OCI-LY7 (cell line): ENCODE results near the gene JPH3. TPM values are rescaled to one million over a fixed set of nuclear protein-coding genes. Genes with fewer than 3 reads are reported as not detected.
A peak's percentile ranks its signal among the peaks of the same experiment; 100 is the strongest.

Experiments used
- Bru-seq: library from RNA; stranded (reverse); fragments of 400-500 nt; gene quantifications from one replicate; lab custom pipeline; 2021; lab: Mats Ljungman, UMichigan
- BruChase-seq, 2 experiments: library from RNA; stranded (reverse); fragments of 400-500 nt; gene quantifications; one replicate each; lab custom pipeline; 2021; lab: Mats Ljungman, UMichigan
- BruUV-seq: library from RNA; stranded (reverse); fragments of 400-500 nt; replicated peaks from 2 replicates; lab custom pipeline; 2021; lab: Mats Ljungman, UMichigan
- CTCF ChIA-PET: fragments of 300-600 bp; sonication (Branson Sonifier 250); formaldehyde crosslinking; loops from one replicate; lab custom pipeline; 2022; ENCODE audit warnings: antibody characterized with exemption; ENCODE audit not compliant: unreplicated experiment; lab: Charles Lee
- POLR2A ChIA-PET: fragments of 300-600 bp; sonication (Branson Sonifier 250); formaldehyde crosslinking; loops from one replicate; lab custom pipeline; 2022; ENCODE audit warnings: antibody characterized with exemption; lab: Charles Lee
- DNase-seq: peaks from one replicate; pipeline ENCODE4 v3.0.0-alpha.2; 2015; ENCODE audit warnings: low spot score
- H2AFZ ChIP-seq: fragments of 200-600 bp; sonication (generic), shearing (Covaris generic); 2 replicates; pipeline ENCODE4 v1.6.1; 2014; ENCODE audit warnings: mild to moderate bottlenecking, antibody characterized with exemption, low read length, moderate library complexity
- H3K27ac ChIP-seq: fragments of 200-600 bp; sonication (generic); 2 replicates; pipeline ENCODE4 v1.5.1; 2014; ENCODE audit warnings: mixed run types, low read depth, mild to moderate bottlenecking, moderate library complexity, low read length, inconsistent platforms; ENCODE audit not compliant: poor library complexity, severe bottlenecking
- H3K36me3 ChIP-seq: fragments of 200-600 bp; sonication (generic); 2 replicates; pipeline ENCODE4 v1.6.1; 2014; ENCODE audit warnings: mild to moderate bottlenecking, antibody characterized with exemption, low read length, moderate library complexity, mixed read lengths; ENCODE audit not compliant: insufficient read depth
- H3K4me1 ChIP-seq: fragments of 200-600 bp; sonication (generic); 2 replicates; pipeline ENCODE4 v1.5.1; 2014; ENCODE audit warnings: mild to moderate bottlenecking, low read length; ENCODE audit not compliant: insufficient read depth, poor library complexity, severe bottlenecking
- H3K4me2 ChIP-seq: fragments of 200-600 bp; sonication (generic); 2 replicates; pipeline ENCODE4 v1.6.1; 2014; ENCODE audit warnings: mild to moderate bottlenecking, low read length
- H3K4me3 ChIP-seq: fragments of 200-600 bp; sonication (generic); 2 replicates; pipeline ENCODE4 v1.5.1; 2014; ENCODE audit warnings: mild to moderate bottlenecking, low read depth, low read length; ENCODE audit not compliant: poor library complexity, severe bottlenecking
- H3K79me2 ChIP-seq: fragments of 200-600 bp; sonication (generic); 2 replicates; pipeline ENCODE4 v1.6.1; 2016; ENCODE audit warnings: low read depth, mild to moderate bottlenecking, low read length, moderate library complexity, mixed read lengths; ENCODE audit not compliant: insufficient read depth
- H3K9me2 ChIP-seq: fragments of 200-600 bp; sonication (generic); 2 replicates; pipeline ENCODE4 v1.6.1; 2016; ENCODE audit warnings: mild to moderate bottlenecking, low read length, mixed read lengths; ENCODE audit not compliant: insufficient read depth
- H3K9me3 ChIP-seq: fragments of 200-600 bp; sonication (generic); 2 replicates; pipeline ENCODE4 v1.6.1; 2014; ENCODE audit warnings: mild to moderate bottlenecking, mixed run types, low read length, mixed read lengths
- H4K20me1 ChIP-seq: fragments of 200-600 bp; sonication (generic); 2 replicates; pipeline ENCODE4 v1.6.1; 2014; ENCODE audit warnings: mild to moderate bottlenecking, antibody characterized with exemption, low read length, moderate library complexity, mixed read lengths; ENCODE audit not compliant: insufficient read depth
- CTCF ChIP-seq: fragments of 200-600 bp; sonication (generic); conservative IDR thresholded peaks from 2 replicates; pipeline ENCODE4 v1.5.1; 2014; ENCODE audit warnings: mild to moderate bottlenecking, antibody characterized with exemption, low read length, moderate library complexity, mixed read lengths
- EZH2phosphoT487 ChIP-seq: fragments of 200-600 bp; sonication (generic); IDR thresholded peaks from 2 replicates; pipeline ENCODE4 v1.6.1; 2018; ENCODE audit warnings: low read depth, borderline replicate concordance, mild to moderate bottlenecking, mixed run types, antibody characterized with exemption, low read length, moderate library complexity, mixed read lengths
- intact Hi-C: fragments of 100-400 bp; cut with micrococcal nuclease; formaldehyde crosslinking; loops from one replicate; pipeline ENCODE4 v1.10.0; 2022; ENCODE audit not compliant: unreplicated experiment
- long read RNA-seq: library from polyadenylated mRNA; stranded (forward); transcript quantifications from one replicate; pipeline ENCODE4 v2.0.0, GENCODE V29; 2022
- total RNA-seq, 2 experiments: library from RNA; depleted of rRNA in 1 of 2; stranded (reverse); fragments of >200 nt in 1 of 2; shearing (Covaris generic) in 1 of 2; gene quantifications; 2 replicates each; pipeline ENCODE4 v1.2.3, GENCODE V29; 2014 to 2022

Gene JPH3
- total RNA-seq (2014; rRNA removed; shearing (Covaris generic)) (not detected in 2 replicates), total RNA-seq (2022) (not detected in 2 replicates), Bru-seq, nascent RNA (not detected), BruChase-seq, experiment 1, labeled RNA remaining after a 6-hour chase (not detected), BruChase-seq, experiment 2, labeled RNA remaining after a 2-hour chase (percentile 3 among the genes with signal in this experiment)
- long read RNA-seq, partial matches to known transcripts = 0 of 1 reads
- long read RNA-seq, other reads (novel, unspliced or antisense) = 1 of 1 reads

GRCh38 chr16:87602001-87602775, at the start of gene JPH3:
Gene JPH3, plus strand, starts transcription at chr16:87602508. Its CDS starts 639 bp downstream, at chr16:87603147.
- Histone ChIP-seq H3K4me2 (no peak within 1 kb of the TSS), H3K4me3 (no peak within 1 kb of the TSS), H3K9me2 (no peaks in the 10 kb centered on the region), H3K36me3 (no peaks in the 10 kb centered on the region), H4K20me1 (no peaks in the 10 kb centered on the region), H3K4me1 (no peaks in the 10 kb centered on the region), H2AFZ (no peak within 1 kb of the TSS), H3K79me2 (no peaks in the 10 kb centered on the region), H3K27ac (no peak within 1 kb of the TSS), H3K9me3 (no peaks in the 10 kb centered on the region)
- intact Hi-C loops = no loop called here
- no peak for TF ChIP-seq EZH2phosphoT487
- no peak for TF ChIP-seq CTCF
- ChIA-PET CTCF (no interaction called here), POLR2A (no interaction called here)
- no peak for DNase-seq
- BruUV-seq = no TSS peak

- ChIA-PET CTCF (no interaction called here), POLR2A (no interaction called here)
- intact Hi-C loops = loop anchor here (10.0 kb wide), 1 partner anchor 322 kb away; no protein-coding TSS in a partner anchor
- H3K4me3 ChIP-seq = no peak overlapping the region
- no peaks in the 10 kb centered on the region for H3K79me2 ChIP-seq
- H4K20me1 ChIP-seq = no peaks in the 10 kb centered on the region
- no peak for TF ChIP-seq CTCF
- TF ChIP-seq EZH2phosphoT487 = no peak
- H3K4me2 ChIP-seq = no peak overlapping the region
- no peaks in the 10 kb centered on the region for H3K9me3 ChIP-seq
- DNase-seq = no peak
- no peak overlapping the region for H2AFZ ChIP-seq
- H3K4me1 ChIP-seq = no peaks in the 10 kb centered on the region
- no peaks in the 10 kb centered on the region for H3K9me2 ChIP-seq
- no peak overlapping the region for H3K27ac ChIP-seq
- H3K36me3 ChIP-seq = no peaks in the 10 kb centered on the region
- no TSS peak for BruUV-seq
Measured at GRCh38 chr16:87552772-87553573, 49.3 kb upstream of the JPH3 start.
